Thyroid gland (tissue), 4 donors: ENCODE results near the gene DPP7. TPM values are rescaled to one million over a fixed set of nuclear protein-coding genes. Genes with fewer than 3 reads are reported as not detected.

ENCODE experiments used
- DNase-seq, 2 donors: peaks; one replicate each; pipeline ENCODE4 v3.0.0-alpha.2; 2019
- H3K27ac ChIP-seq, 3 donors: fragments of 200-600 bp; sonication (generic); 1 replicate in 2 of 3; 2 replicates in 1 of 3; pipeline ENCODE4 v1.5.1; 2016 to 2019; ENCODE audit warnings: mild to moderate bottlenecking in 1 of 3, moderate library complexity in 1 of 3
- H3K27me3 ChIP-seq: fragments of 200-600 bp; sonication (generic); one replicate; pipeline ENCODE4 v1.5.1; 2019
- H3K36me3 ChIP-seq, 2 donors: fragments of 200-600 bp; sonication (generic); one replicate each; pipeline ENCODE4 v1.5.1; 2016 to 2019
- H3K4me1 ChIP-seq, 2 donors: fragments of 200-600 bp; sonication (generic); one replicate each; pipeline ENCODE4 v1.5.1; 2017 to 2019
- H3K4me3 ChIP-seq, 3 donors: fragments of 200-600 bp; sonication (generic); replicated peaks in 1 of 3; 1 replicate in 2 of 3; 2 replicates in 1 of 3; pipeline ENCODE4 v1.5.1; 2016; ENCODE audit warnings: mild to moderate bottlenecking in 1 of 3
- H3K9me3 ChIP-seq: fragments of 200-600 bp; sonication (generic); one replicate; pipeline ENCODE4 v1.5.1; 2017
- CTCF ChIP-seq, 6 experiments: fragments of 200-600 bp in 3 of 6; fragments of 450-650 bp in 3 of 6; sonication (generic) in 3 of 6; IDR thresholded peaks; one replicate each; pipeline ENCODE4 v1.5.1; 2016 to 2019; ENCODE audit warnings: antibody characterized with exemption in 6 of 6, mild to moderate bottlenecking in 2 of 6, inconsistent platforms in 1 of 6, moderate library complexity in 1 of 6
- POLR2A ChIP-seq, 2 donors: fragments of 450-650 bp; IDR thresholded peaks; one replicate each; pipeline ENCODE4 v1.6.1; 2017; ENCODE audit warnings: antibody characterized with exemption in 2 of 2, mild to moderate bottlenecking in 2 of 2, moderate library complexity in 1 of 2
- WGBS, 2 donors: methylation state at CpG; one replicate each; pipeline ENCODE4 v1.1.5; 2017; 5-methylcytosine and 5-hydroxymethylcytosine counted together
- intact Hi-C: fragments of 100-400 bp; cut with DNase I; formaldehyde crosslinking; loops from one replicate; pipeline ENCODE4 v1.15.1; 2023
- total RNA-seq, 4 donors: library from RNA; depleted of rRNA; stranded (reverse); fragments of >200 nt; gene quantifications; one replicate each; pipeline ENCODE4 v1.2.3, GENCODE V29; 2016

DPP7 gene
- total RNA-seq, 4 donors from 2014 or later: 120 to 209 (median 157) TPM

DNA sequence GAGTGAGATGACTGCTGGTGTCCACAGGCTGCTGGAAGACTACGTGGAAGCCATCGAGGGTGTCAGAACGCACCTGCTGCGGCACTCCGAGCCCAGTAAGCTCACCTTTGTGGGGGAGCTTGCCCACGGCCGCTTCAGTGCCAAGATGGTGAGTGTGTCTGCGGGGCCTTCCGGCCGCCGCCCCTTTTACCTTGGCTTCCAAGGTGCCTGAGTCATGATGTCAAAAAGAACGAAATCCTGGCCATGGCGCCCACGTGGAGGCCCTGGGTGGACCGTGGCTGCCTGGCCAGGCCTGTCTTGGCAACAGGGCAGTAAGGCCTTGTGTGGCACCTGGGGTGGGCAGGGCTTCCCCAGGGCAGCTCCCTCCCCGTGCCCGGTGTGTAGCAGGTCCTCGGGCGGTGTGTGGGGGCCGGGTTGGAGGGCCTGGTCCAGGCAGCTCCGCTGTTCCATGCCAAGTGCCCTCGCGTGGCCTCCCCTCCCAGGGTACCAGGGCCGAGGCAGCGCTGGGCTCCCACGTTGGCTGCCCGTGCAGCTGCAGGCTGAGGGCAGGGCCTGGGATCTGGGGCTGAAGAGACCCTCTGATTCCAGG lies 7.8 kb downstream of the DPP7 start:
- Histone ChIP-seq H3K9me3 (no peaks in the 10 kb centered on the region), H3K27me3 (no peaks in the 10 kb centered on the region), H3K4me3 (no peak overlapping the region), H3K27ac (no peak overlapping the region), H3K36me3 (peaks cover 57 to 61% of the 10 kb centered on the region in 2 donors), H3K4me1 (no peaks in the 10 kb centered on the region)
- TF ChIP-seq POLR2A (IDR thresholded peaks at IDR 0.05) (no peak), CTCF (IDR thresholded peaks at IDR 0.05) (no peak)
- 95 to 98% methylated on average over 8 to 9 of the region's 27 CpGs for WGBS, 2 donors
- intact Hi-C loops: no loop called here
- no peak for DNase-seq

DNA sequence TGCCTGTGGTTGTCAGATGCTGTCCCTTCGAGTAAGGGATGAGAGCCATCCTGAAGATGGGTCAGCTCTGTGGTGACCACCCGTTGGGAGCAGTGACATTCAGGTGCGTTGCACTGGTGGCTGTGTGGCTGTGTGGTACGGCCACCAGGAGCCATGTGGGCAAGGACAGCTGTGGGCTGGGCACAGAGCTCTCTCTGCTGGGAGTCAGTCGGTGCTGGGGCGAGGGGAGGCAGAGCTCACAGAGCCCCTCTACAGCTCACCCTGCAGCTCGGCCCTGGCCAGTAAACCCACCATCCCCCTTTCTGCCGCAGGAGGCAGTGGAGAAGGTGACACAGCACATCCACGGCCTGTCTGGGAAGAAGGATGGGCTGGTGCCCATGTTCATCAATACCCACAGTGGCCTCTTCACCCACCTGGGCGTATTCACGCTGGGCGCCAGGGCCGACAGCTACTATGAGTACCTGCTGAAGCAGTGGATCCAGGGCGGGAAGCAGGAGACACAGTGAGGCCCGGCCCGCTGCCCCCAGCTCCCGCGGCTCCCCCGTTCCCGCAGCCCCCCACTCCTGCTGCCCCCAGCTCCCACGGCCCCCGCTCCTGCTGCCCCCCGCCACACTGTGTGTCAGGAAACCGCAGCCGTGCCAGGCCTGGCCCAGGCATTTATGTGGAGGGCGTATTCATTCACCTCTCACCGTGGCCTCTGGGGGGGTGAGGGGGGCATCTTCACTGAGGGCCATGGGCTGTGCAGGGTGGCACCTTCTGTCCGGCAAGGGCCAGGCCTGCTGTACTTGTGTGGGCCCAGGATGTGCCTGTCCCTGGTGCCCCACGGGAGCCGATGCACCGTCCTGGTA lies 8.5 kb downstream of the DPP7 start:
- WGBS, 2 donors: 92 to 97% methylated on average over 7 to 15 of the region's 31 CpGs
- Histone ChIP-seq H3K9me3 (no peaks in the 10 kb centered on the region), H3K27ac (no peak overlapping the region), H3K4me1 (no peaks in the 10 kb centered on the region), H3K27me3 (no peaks in the 10 kb centered on the region), H3K4me3 (no peak overlapping the region), H3K36me3 (peaks cover 60 to 66% of the 10 kb centered on the region in 2 donors)
- no peak for TF ChIP-seq POLR2A (IDR thresholded peaks at IDR 0.05)
- TF ChIP-seq CTCF (IDR thresholded peaks at IDR 0.05): no peak
- DNase-seq: no peak
- intact Hi-C loops: no loop called here

DNA sequence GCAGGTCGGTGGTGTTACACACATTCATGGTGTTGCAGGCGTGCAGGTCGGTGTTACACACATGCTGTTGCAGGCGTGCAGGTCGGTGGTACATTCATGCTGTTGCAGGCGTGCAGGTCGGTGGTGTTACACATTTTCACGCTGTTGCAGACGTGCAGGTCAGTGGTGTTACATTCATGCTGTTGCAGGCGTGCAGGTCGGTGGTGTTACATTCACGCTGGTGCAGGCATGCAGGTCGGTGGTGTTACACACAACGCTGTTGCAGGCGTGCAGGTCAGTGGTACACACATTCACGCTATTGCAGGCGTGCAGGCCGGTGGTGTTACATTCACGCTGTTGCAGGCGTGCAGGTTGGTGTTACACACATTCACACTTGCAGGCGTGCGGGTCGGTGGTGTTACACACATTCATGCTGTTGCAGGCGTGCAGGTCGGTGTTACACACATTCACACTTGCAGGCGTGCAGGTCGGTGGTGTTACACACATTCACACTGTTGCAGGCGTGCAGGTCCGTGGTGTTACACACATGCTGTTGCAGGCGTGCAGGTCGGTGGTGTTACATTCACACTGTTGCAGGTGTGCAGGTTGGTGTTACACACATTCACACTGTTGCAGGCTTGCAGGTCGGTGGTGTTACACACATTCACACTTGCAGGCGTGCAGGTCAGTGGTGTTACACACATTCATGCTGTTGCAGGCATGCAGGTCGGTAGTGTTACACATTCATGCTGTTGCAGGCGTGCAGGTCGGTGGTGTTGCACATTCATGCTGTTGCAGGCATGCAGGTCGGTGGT lies 11.1 kb downstream of the DPP7 start:
- no peaks in the 10 kb centered on the region for H3K9me3 ChIP-seq
- H3K4me3 ChIP-seq: no peak overlapping the region
- intact Hi-C loops: no loop called here
- H3K4me1 ChIP-seq: no peaks in the 10 kb centered on the region
- DNase-seq: no peak
- TF ChIP-seq CTCF (IDR thresholded peaks at IDR 0.05) (no peak), POLR2A (IDR thresholded peaks at IDR 0.05) (no peak)
- no peaks in the 10 kb centered on the region for H3K27me3 ChIP-seq
- 93 to 94% methylated on average over 30 to 37 of the region's 37 CpGs for WGBS, 2 donors
- peaks cover 61 to 70% of the 10 kb centered on the region in 2 donors for H3K36me3 ChIP-seq
- no peak overlapping the region for H3K27ac ChIP-seq

GRCh38 chr9:137099231-137099630 lies 15.3 kb downstream of the DPP7 start:
- intact Hi-C loops: no loop called here
- 93 to 95% methylated on average over 11 to 14 of the region's 14 CpGs for WGBS, 2 donors
- Histone ChIP-seq H3K4me1 (no peaks in the 10 kb centered on the region), H3K36me3 (peaks cover 43 to 50% of the 10 kb centered on the region in 2 donors), H3K9me3 (no peaks in the 10 kb centered on the region), H3K27ac (no peak overlapping the region), H3K4me3 (no peak overlapping the region), H3K27me3 (no peaks in the 10 kb centered on the region)
- TF ChIP-seq POLR2A (IDR thresholded peaks at IDR 0.05): no peak
- TF ChIP-seq CTCF (IDR thresholded peaks at IDR 0.05): no peak
- DNase-seq: no peak
